Right ventricle myocardium inferior (tissue), 1 donor: ENCODE results near the gene FGF18. TPM values are rescaled to one million over a fixed set of nuclear protein-coding genes. Genes with fewer than 3 reads are reported as not detected.

ENCODE experiments used
- ATAC-seq: fragments of 200-7000 bp; cut with Tn5 transposase; one replicate; pipeline ENCODE4 v1.9.1; 2020; ENCODE audit warnings: mild to moderate bottlenecking, moderate library complexity
- DNase-seq: peaks from one replicate; pipeline ENCODE4 v3.0.0; 2021; ENCODE audit errors: missing footprints
- intact Hi-C: fragments of 100-400 bp; cut with DNase I; formaldehyde crosslinking; loops from one replicate; pipeline ENCODE4 v1.11.0; 2022
- total RNA-seq: library from RNA; stranded (reverse); fragmentation: NEBNext Ultra II Directional; extraction: Animal tissue kit (Norgen Biotek cat#: 25700); gene quantifications from one replicate; pipeline ENCODE4 v1.2.1, GENCODE V29; 2021
- donor health status: DM: no; HTN: yes; CAD: no; lungs with severe emphysema.

FGF18 gene
- total RNA-seq, 1 donor from 2014 or later = 10.1 TPM

DNA sequence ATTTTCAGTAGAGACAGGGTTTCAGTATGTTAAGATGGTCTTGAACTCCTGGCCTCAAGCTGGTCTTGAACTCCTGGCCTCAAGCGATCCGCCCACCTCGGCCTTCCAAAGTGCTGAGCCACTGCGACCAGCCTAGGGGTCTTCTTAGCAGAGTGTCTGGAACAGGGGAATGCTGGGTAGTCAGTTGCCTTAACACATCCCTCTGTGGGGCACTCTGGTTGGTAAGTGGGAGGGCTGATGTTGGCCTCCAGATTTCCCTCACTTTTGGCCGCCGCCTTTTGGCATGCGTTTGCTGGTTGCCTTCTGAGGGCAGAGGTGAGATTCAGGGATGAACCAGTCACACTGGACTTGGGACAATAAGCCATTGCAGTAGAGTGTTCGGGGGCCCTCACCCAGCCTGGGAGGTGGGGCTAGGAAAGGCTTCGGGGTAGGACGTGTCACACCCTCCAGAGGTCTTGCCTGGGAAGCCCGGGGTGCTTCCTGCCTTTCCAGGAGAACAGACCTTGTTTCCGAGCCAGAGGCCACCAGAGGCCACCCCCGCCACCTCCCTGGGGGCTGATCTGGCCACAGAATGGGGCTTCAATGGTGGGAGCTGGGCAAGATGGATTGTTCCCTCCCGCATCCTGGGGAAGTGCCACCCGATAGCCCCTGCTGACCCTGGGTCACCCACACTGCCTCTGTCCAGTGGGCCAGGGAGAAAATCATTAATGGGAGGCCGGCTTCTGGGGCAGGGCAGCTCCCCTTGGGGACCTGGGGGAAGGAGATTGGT lies 13.3 kb downstream of the FGF18 start:
- DNase-seq (no peak), ATAC-seq (no peak)
- intact Hi-C loops = no loop called here

DNA sequence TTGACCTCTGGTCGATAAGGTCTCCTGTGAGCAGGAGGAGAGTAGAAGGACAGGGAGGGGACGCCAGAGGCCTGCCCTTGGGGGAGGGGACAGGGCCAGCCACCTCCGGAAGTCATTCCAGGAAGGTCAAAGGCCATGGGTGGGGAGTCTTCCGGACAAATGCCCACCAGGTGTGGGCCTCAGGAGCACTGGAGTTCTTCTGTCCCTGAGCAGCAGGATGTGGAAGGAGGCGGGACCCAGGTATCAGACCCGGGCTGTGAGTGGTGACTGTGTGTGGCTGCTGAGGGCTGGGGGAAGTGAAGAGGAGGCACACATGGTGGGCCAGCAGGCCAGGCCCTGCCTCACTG lies 13.9 kb downstream of the FGF18 start:
- intact Hi-C loops = no loop called here
- ATAC-seq (no peak), DNase-seq (no peak)

DNA sequence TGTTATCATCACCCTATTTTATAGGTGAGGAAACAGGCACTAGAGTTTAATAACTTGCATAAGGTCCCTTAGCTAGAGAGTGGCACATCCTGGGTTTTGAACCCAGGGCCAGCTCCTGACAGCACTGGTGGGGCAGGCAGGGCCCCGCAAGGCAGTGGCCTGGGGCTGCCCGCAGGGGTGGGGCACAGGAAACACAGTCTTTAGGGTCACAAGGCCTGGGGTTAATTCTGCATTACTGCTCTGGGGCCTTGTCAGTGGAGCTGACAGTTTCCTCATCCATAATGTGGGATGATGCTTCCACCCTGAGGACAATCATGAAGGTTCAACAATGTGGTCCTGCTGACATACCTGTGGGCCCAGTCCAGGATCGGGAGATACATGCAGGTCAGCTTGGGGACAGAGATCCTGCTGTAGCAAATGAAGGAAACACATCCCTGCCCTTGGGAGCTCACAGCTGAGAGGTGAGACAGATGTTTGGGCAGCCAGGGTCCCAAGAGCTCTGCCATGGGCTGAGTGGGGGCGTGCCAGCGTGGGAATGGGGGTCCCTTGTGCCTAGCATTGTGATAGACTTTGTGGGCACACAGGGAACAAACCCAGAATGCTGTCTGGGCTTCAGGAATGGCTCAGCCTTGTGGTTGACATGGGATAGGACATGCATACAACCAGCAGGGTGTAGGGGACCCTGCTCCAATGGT lies 14.7 kb downstream of the FGF18 start:
- intact Hi-C loops = no loop called here
- ATAC-seq (no peak), DNase-seq (no peak)

DNA sequence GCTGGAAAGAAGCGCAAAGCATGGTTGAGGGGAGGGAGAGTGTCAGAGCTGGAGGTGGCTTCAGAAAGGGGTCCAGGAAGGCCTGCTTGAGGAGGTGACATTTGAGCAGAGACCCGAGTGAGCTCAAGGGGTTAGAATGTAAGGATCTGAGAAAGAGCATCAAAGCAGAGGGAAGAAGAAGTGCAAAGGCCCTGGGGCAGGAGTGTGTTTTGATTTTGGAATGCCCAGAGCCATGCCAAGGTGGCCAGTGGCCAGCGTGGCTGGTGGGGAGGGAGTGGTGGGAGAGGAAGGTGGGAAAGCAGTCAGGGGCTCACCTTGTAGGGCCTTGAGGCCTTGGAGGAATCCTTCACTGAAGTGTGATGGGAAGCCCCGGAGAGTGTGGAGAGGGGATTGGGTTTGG lies 15.4 kb downstream of the FGF18 start:
- no peak for ATAC-seq
- intact Hi-C loops = no loop called here
- DNase-seq = no peak

DNA sequence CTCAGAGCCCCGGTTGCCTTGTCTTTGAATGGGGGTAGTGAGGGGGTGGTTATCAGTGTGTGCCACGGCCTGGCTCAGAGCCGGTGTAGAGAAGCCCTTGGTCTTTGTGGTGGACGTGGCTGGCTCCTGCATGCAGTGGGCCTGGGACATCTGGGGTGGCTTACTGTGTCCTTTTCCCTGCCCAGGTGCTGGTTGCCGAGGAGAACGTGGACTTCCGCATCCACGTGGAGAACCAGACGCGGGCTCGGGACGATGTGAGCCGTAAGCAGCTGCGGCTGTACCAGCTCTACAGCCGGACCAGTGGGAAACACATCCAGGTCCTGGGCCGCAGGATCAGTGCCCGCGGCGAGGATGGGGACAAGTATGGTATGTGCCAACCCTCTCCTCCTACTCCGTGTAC lies 16.5 kb downstream of the FGF18 start:
- ATAC-seq = no peak
- intact Hi-C loops = no loop called here
- no peak for DNase-seq

DNA sequence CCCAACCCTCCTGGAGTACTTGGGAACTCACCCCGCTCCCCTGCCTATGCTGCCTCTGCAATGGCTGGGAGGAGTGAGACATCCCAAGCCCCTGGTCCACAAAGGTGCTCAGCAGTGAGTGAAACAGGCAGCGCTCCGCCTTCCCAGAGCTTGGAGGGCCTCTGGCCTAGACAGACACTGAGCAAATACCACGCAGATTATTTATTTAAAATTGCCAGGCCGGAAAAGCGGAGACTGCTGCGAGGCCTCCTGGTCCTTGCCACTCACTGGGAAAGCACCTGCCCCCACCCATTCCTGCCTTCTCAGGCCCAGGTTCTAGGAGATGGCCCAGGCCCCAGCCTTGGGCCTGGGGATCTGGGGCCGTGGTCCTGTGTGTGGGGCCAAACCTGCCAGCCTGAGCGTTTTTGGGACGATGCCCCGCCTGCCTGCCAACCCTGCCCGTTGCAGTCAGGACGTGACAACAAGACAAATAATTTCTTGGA lies 17.4 kb downstream of the FGF18 start:
- ATAC-seq (no peak), DNase-seq (no peak)
- intact Hi-C loops = no loop called here

DNA sequence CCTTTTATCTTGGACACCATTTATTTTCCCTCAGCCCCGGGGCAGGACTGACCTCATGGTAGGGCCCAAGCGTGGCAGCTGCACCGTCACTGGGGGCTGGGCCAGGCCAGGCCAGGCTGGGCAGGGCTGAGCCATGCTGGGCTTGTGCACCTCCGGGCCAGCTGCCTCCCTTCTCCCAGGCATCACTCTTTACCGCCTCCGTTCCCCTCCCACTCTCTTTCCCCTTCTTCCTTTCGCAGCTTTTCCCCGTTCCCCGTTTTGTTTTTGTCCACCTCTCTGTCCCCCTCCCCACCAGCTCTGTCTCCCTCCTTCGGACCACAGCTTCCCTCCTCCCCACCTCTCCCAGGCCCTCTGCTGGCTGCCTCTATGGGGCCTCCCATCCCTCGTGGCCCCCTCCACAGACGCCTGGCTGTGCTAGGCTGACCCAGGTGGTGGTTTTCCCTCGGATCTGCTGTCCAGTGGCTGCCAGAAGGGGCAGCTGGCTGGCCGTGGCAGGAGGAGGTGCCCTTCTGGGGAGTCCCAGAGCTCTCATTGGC lies 17.9 kb downstream of the FGF18 start:
- DNase-seq (no peak), ATAC-seq (no peak)
- intact Hi-C loops = no loop called here

DNA sequence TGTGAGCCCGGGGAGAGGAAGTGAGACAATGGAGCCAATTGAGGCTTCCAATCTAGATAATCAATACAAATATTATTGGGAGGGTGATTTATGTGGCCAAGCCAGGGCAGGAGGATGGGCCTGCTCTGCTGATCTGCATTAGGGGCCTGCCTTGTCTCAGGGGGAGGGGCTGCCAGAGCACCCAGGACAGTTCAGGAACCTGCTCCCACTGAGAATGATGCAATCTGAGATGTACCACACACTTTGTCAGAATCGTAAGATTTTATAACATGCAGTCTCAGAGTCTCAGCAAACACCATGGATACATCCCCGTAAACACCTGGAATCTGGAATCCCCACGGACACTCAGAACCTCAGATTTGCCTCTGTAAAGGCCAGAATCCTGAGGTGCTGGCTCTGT lies 19.3 kb downstream of the FGF18 start:
- ATAC-seq = no peak
- intact Hi-C loops = no loop called here
- no peak for DNase-seq

DNA sequence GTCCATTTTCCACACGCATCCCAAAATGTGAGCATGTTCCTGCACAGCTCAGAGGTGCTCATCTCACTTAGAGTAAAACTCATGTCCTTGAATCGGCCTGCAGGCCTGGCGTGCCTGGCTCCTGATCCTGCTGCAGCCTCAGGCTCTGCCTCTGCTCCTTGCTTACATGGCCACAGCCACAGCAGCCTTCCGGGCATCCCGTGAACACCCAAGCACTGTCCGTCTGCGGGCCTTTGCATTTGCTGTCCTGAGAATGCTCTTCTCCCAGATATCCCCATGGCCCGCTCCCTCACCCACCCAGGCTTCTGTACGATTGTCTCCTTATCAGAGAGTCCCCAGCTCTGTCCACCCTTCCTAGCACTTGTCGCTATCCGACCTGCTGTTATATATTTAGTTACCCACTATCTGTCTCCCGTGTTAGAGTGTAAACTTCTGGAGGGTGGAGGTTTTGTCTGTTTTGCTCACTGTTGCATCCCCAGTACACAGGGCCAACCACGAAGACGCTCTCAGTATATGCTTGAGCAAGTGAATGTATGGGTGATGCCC lies 21.9 kb downstream of the FGF18 start:
- intact Hi-C loops = no loop called here
- ATAC-seq (peak; percentile 27), DNase-seq (no peak)

DNA sequence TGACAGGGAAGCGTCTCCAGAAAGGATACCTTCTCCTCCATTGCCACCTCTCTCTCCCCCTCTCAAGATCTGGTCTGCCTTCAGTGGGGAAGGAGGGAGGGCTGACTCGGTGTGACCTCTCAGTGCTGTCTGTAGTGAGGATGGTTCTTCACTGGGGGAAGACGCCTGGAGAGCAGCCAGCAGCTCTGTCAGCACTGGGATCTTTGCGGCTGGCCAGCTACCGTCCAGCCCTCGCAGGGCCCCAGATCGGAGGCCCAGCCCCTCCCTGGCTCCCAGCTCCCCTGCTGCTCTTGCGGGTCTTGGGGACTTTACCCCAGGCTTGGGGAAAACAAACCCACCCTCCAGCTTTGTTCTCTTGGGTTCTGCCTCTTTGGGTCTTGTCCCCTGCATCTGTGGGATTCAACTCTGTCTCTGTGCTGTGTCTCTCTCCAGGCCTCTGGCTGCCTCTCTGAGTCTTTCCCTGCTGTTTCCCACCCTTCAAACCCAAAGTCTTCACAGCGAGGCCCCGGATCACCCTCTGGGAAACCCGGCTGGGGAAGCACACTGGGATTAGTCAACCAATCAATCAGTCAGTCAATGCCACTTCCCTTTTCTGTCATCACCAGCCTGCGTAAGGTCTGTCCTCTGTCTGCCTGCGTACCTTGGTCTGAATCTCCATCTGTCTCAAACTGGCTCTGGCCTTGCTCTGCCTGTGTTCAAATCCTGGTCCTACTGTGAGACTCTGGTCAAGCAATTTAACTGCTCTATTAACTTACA lies 23.0 kb downstream of the FGF18 start:
- ATAC-seq (no peak), DNase-seq (no peak)
- intact Hi-C loops = no loop called here

DNA sequence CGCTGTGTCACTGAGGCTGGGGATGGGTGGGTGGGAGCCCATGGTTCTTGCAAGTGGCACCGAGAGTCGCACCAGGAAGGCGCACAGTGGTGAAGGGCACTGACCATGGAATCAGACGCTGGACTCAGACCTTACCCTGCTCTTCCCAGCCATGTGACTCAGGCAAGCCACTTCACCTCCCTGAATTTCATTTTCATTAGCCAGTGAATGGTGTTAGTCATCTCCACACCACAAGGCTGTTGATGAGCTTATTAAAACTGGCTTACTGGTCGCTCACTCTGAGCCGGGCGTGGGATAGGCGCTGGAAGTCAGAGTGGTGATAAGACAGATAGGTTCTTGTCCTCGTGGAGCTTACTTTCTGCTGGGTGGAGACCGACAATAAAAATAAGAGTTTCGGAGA lies 25.1 kb downstream of the FGF18 start:
- intact Hi-C loops = no loop called here
- DNase-seq = no peak
- ATAC-seq = no peak

DNA sequence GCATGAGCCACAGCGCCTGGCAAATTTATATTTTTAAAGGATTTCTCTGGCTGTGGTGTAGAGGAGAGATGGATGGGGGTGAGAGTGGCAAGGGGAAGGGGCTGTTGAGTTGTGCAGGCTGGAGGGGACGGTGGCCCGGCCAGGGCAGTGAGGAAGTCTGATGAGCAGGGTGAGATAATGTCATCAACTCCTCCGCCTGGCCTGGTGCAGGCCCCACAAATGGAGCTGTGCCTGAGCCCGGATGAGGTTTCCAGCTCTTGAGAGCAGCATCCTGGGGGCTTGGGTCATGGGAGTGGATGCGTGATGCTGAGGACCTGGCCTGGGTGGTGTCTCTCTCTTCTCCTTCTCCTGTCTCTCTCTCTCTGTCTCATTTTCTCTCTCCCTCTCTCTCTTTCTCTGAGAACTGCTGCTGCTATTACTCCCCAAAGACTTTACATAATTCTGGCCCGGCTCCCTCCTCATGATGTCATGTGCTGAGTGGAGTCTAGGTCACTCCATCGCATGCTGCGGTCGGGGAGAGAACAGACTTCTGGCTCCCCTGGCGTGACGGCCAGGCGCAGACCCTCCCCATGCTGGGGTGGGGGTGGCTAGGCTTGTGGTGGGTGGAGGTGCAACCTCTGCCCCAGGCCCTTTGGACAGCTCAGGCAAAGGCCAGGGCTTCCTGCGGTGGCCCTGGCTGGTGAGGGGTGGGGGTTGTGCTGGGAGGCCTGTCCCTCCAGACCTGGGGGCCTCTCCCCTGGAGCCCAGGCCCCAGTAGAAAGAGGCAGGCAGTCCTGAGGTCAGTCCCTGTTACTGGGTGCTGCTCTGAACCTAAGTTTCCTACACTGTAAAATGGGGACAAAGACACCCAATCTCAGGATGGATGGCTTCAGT lies 26.4 kb downstream of the FGF18 start:
- peak; percentile 80 for DNase-seq
- intact Hi-C loops = no loop called here
- ATAC-seq = peak; percentile 78

DNA sequence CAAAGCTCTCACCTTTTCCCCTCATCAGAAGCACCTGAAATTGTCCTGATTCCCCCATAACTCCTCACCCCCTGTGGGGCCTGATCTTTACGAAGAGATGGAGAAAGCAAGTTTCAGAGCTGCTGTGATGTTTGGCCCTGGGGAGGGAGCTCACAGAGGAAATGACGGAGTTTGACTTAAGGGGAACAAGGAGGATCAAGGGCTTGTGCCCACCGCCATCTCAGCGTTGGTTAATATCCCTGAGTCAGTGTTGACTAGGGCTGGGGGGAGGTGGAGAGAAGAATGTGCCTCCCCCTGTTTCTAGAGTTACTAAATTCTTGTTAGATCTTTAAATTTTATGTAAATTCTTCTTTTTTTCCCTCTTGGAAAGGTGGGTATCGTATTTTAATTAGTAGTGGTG lies 27.8 kb downstream of the FGF18 start:
- no peak for DNase-seq
- no peak for ATAC-seq
- intact Hi-C loops = no loop called here

DNA sequence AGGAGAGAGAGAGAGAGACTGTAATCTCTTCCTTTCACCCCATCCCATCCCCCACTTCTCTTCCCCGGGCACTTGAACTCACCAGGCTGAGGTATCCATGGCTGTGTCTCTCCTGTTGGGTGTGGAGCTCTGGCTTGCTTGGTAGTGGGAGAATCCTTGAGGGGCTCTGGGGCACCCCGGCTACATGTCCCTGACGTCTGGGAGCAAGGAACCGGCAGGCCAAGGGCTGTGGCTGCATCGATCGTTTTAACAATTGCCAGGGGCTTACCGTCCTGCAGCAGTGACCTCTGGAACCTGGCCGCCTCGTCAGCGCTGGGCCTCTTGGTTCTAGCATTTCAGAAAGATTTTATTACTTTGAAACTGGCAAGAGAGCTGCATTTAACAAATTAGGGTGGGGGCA lies 30.0 kb downstream of the FGF18 start:
- no peak for ATAC-seq
- intact Hi-C loops = no loop called here
- DNase-seq = no peak

DNA sequence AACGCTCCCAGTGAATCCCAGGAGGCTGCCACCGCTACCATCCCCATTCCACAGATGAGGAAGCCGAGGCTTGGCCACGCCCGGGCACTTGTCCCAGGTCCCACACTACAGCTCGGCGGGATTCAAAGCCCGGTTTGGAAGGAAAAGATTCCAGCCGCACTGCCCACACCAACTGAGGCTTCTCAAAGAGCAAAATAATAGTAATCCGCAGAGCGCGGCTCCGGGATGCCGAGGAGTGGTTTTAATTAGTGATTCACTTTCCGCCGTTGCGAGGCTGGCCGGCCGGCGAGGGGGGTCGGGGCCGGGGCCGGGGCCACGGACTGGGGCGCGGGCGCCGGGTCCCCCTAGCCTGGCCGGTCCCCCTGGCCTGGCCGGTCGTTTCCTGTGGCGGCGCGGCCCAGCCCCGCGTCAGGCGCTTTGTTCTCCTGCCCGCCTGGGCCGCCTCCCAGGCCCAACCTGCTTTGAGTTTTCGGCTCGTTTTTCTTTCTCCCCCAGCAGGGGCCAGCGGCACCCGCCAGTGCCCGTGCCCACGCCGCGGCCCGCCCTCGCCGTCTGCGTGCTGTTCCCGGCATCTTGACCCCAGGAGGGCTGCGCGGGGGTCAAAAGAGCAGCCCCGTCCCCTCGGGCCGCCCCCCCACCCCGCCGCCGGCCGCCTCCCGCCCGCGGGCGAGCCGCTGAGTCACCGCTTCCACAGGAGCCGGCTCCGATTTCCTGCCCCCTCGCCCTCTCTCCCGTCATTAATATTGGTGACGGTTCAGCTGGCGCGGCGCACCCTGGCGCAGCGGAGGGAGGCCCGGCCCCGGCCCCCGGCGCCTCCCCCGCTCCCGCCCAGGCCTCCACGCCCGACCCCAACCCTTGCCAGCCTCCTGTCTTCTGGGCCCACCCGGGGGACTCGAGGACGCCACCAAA lies 31.2 kb downstream of the FGF18 start:
- ATAC-seq (peak; percentile 58), DNase-seq (peak; percentile 78)
- intact Hi-C loops = no loop called here

DNA sequence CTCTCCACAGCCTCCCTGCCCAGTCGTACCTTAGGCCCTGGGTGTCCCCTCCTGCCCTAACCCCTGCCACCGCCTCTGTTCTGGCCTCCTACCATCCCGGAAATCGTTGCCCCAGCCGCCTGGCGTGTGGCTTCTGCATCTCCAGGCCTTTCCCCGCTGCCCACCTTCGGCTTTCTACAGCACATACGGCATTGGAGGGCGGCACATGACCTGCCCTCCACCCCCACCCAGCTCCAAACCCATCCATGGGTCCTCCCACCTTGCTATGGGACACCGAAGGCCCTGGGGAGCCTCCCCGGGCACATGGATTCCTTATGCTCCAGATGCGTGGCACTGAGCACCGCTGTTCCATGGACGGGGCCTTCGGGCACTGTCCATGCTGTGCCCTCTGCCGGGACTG lies 32.0 kb downstream of the FGF18 start:
- ATAC-seq (no peak), DNase-seq (no peak)
- intact Hi-C loops = no loop called here

DNA sequence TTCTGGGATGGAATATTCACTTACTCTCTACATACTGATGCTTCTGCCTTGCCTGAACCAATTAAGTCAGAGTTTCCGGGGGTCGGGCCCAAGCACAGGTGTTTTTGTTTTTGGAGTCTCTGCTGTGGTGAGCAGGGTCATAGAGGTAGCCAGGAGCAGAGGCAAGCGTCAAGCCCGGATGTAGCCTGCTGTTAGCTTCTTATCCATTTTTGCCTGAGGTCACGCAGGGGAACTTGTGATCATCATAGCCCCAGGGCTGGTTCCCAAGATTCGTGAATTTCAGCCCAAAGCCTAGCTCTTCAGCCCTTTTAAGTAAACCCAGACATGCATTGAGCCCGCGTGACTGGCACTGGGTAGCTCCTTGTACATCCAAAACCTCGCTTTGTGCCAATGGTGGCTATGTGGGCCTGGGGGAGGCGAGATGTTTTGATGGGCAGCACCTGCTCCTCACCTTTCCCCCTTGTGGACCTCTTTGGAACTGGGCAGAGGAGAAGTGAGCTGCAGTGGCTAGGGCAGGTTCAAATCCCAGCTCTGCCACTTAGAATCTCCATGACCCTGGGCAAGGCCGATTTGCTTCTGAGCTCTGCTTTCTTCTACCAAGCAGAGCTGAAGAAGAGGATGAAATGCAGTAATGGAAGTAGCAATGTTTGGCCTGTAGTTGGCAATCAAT lies 33.7 kb downstream of the FGF18 start:
- ATAC-seq (no peak), DNase-seq (no peak)
- intact Hi-C loops = no loop called here
